GM12878 (cell line): Measurements from ENCODE around the gene IRF1.

Experiments used
- BRCA1 ChIP-seq: IDR thresholded peaks from 2 replicates; pipeline ENCODE4 v1.6.1; 2011; ENCODE audit warnings: low read depth, low read length, improper control_type of control experiment
- CREM ChIP-seq: IDR thresholded peaks from 2 replicates; pipeline ENCODE4 v1.6.1; 2014; ENCODE audit warnings: antibody characterized with exemption, low read depth
- EP300 ChIP-seq, 2 experiments: fragments of 150-350 bp in 1 of 2; IDR thresholded peaks; 2 replicates each; pipeline ENCODE4 v1.6.1; 2011 to 2012; ENCODE audit warnings: low read depth in 2 of 2, low read length in 2 of 2, borderline replicate concordance in 1 of 2, improper control_type of control experiment in 1 of 2, inconsistent platforms in 1 of 2; ENCODE audit not compliant: control insufficient read depth in 1 of 2
- LARP7 ChIP-seq: fragments of 450-650 bp; IDR thresholded peaks from 2 replicates; pipeline ENCODE4 v1.6.1; 2017; ENCODE audit warnings: mild to moderate bottlenecking
- POLR2A ChIP-seq: IDR thresholded peaks from 2 replicates; pipeline ENCODE4 v1.6.1; 2011; ENCODE audit warnings: low read depth, mild to moderate bottlenecking, low read length
- RUNX3 ChIP-seq: IDR thresholded peaks from 2 replicates; pipeline ENCODE4 v1.6.1; 2012; ENCODE audit warnings: low read length, inconsistent platforms
- TARDBP ChIP-seq: IDR thresholded peaks from 2 replicates; pipeline ENCODE4 v1.6.1; 2016; ENCODE audit warnings: borderline replicate concordance
- TBL1XR1 ChIP-seq: IDR thresholded peaks from 2 replicates; pipeline ENCODE4 v1.6.1; 2012; ENCODE audit warnings: low read depth, low read length, improper control_type of control experiment
- ZNF384 ChIP-seq: IDR thresholded peaks from 2 replicates; pipeline ENCODE4 v1.6.1; 2012; ENCODE audit warnings: low read depth, mild to moderate bottlenecking, low read length, improper control_type of control experiment, borderline replicate concordance
- TF ChIP-seq, protein P1 (sequence below), 3 experiments: IDR thresholded peaks in 2 of 3; conservative IDR thresholded peaks in 1 of 3; 2 replicates each; pipeline ENCODE4 v1.5.1; 2011; ENCODE audit warnings: low read depth in 3 of 3, low read length in 3 of 3, mild to moderate bottlenecking in 3 of 3, control low read depth in 2 of 3, moderate library complexity in 2 of 3, inconsistent platforms in 1 of 3, mixed read lengths in 1 of 3; ENCODE audit not compliant: control insufficient read depth in 2 of 3, insufficient read depth in 1 of 3; ENCODE audit errors: extremely low read depth in 1 of 3
- TF ChIP-seq, protein P2 (sequence below): IDR thresholded peaks from 2 replicates; pipeline ENCODE4 v1.6.1; 2011; ENCODE audit warnings: borderline replicate concordance, low read depth, mild to moderate bottlenecking, moderate library complexity, low read length; ENCODE audit not compliant: insufficient read depth, poor library complexity, severe bottlenecking

DNA sequence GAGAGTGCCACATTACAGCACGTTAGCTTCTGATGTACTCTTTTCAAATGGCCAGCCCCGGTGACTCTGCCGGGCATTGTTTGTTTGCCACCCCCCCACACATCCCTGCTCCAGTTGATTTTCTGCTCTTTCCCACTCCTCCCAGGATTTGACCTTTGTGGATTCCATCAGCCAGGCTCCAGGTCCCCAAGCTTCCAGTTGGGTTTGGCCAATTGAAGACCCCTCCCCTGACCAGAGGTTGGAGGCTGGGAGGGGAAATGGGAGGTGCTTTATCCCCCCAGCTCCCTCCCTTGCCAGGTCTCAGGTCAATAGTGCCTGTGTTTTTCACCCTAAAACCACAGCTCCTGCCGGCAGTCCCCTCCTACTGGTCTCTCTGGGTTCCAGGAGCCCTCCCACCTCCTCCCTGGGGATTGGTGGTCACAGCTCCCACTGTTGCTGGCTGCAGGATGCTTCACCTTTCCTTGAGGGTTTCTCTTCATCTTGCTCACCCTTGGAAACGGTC lies 34.9 kb downstream of the IRF1 start:
- TF ChIP-seq POLR2A (no peak), EP300 (IDR thresholded peaks at IDR 0.05; ENCODE audit: borderline replicate concordance in 1 of 2, control insufficient read depth in 1 of 2, low read depth in 2 of 2, low read length in 2 of 2) (no peak), LARP7 (no peak), CREM (no peak), TARDBP (no peak), ZNF384 (no peak), RUNX3 (peak; percentile 77; the same call in 1 of the 2 replicates), TBL1XR1 (0 out of 2 replicates have a peak, but pooled peaks have one; percentile 39), BRCA1 (no peak)
- TF ChIP-seq, protein P1, sequence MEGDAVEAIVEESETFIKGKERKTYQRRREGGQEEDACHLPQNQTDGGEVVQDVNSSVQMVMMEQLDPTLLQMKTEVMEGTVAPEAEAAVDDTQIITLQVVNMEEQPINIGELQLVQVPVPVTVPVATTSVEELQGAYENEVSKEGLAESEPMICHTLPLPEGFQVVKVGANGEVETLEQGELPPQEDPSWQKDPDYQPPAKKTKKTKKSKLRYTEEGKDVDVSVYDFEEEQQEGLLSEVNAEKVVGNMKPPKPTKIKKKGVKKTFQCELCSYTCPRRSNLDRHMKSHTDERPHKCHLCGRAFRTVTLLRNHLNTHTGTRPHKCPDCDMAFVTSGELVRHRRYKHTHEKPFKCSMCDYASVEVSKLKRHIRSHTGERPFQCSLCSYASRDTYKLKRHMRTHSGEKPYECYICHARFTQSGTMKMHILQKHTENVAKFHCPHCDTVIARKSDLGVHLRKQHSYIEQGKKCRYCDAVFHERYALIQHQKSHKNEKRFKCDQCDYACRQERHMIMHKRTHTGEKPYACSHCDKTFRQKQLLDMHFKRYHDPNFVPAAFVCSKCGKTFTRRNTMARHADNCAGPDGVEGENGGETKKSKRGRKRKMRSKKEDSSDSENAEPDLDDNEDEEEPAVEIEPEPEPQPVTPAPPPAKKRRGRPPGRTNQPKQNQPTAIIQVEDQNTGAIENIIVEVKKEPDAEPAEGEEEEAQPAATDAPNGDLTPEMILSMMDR (IDR thresholded peaks at IDR 0.05 in 2 of 3, conservative IDR thresholded peaks at IDR 0.05 in 1 of 3; ENCODE audit: control insufficient read depth in 2 of 3, extremely low read depth in 1 of 3, insufficient read depth in 1 of 3, low read depth in 3 of 3, low read length in 3 of 3): no peak
- TF ChIP-seq, protein P2, sequence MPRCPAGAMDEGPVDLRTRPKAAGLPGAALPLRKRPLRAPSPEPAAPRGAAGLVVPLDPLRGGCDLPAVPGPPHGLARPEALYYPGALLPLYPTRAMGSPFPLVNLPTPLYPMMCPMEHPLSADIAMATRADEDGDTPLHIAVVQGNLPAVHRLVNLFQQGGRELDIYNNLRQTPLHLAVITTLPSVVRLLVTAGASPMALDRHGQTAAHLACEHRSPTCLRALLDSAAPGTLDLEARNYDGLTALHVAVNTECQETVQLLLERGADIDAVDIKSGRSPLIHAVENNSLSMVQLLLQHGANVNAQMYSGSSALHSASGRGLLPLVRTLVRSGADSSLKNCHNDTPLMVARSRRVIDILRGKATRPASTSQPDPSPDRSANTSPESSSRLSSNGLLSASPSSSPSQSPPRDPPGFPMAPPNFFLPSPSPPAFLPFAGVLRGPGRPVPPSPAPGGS: no peak
